Parathyroid adenoma (tissue), 2 donors: ENCODE results near the gene HTR1D.

Experiments used
- H2AFZ ChIP-seq: fragments of 300-600 bp; sonication (generic); one replicate; pipeline ENCODE4 v1.7.0; 2017; ENCODE audit warnings: antibody characterized with exemption, mild to moderate bottlenecking
- H3K27ac ChIP-seq: fragments of 300-600 bp; sonication (generic); one replicate; pipeline ENCODE4 v1.7.0; 2017
- H3K27me3 ChIP-seq: fragments of 300-600 bp; sonication (generic); one replicate; pipeline ENCODE4 v1.7.0; 2017; ENCODE audit warnings: low read length; ENCODE audit not compliant: control insufficient read depth, insufficient read depth
- H3K36me3 ChIP-seq: fragments of 300-600 bp; sonication (generic); one replicate; pipeline ENCODE4 v1.7.0; 2017; ENCODE audit warnings: low read length; ENCODE audit not compliant: control insufficient read depth, insufficient read depth
- H3K4me1 ChIP-seq: fragments of 300-600 bp; sonication (generic); one replicate; pipeline ENCODE4 v1.7.0; 2017; ENCODE audit warnings: control low read depth
- H3K4me2 ChIP-seq: fragments of 300-600 bp; sonication (generic); one replicate; pipeline ENCODE4 v1.7.0; 2017; ENCODE audit warnings: low read length
- H3K4me3 ChIP-seq: fragments of 300-600 bp; sonication (generic); one replicate; pipeline ENCODE4 v1.7.0; 2017; ENCODE audit warnings: low read depth, low read length
- H3K79me2 ChIP-seq: fragments of 300-600 bp; sonication (generic); one replicate; pipeline ENCODE4 v1.7.0; 2017; ENCODE audit warnings: control low read depth
- H3K9ac ChIP-seq: fragments of 300-600 bp; sonication (generic); one replicate; pipeline ENCODE4 v1.7.0; 2017; ENCODE audit warnings: mild to moderate bottlenecking
- H3K9me3 ChIP-seq: fragments of 300-600 bp; sonication (generic); one replicate; pipeline ENCODE4 v1.7.0; 2017; ENCODE audit warnings: low read length; ENCODE audit not compliant: control insufficient read depth
- CTCF ChIP-seq: fragments of 300-600 bp; sonication (generic); IDR thresholded peaks from one replicate; pipeline ENCODE4 v1.7.0; 2017; ENCODE audit warnings: antibody characterized with exemption, mild to moderate bottlenecking
- donor health status: primary hyperparathyroidism.

HTR1D gene

GRCh38 chr1:23221107-23221506, 3.8 kb upstream of the HTR1D start:
- no peak overlapping the region for H3K4me2 ChIP-seq
- H2AFZ ChIP-seq: no peak overlapping the region
- no peaks in the 10 kb centered on the region for H3K79me2 ChIP-seq
- H3K9ac ChIP-seq: no peak overlapping the region
- H3K27ac ChIP-seq: no peak overlapping the region
- no peak for TF ChIP-seq CTCF
- H3K36me3 ChIP-seq: no peaks in the 10 kb centered on the region
- no peaks in the 10 kb centered on the region for H3K27me3 ChIP-seq
- no peaks in the 10 kb centered on the region for H3K4me1 ChIP-seq
- H3K4me3 ChIP-seq: no peak overlapping the region
- H3K9me3 ChIP-seq: no peaks in the 10 kb centered on the region

GRCh38 chr1:23216771-23217420, 406 bp downstream of the HTR1D start:
- H2AFZ ChIP-seq: no peak overlapping the region
- no peak for TF ChIP-seq CTCF
- no peaks in the 10 kb centered on the region for H3K79me2 ChIP-seq
- no peak overlapping the region for H3K27ac ChIP-seq
- no peaks in the 10 kb centered on the region for H3K4me1 ChIP-seq
- H3K36me3 ChIP-seq: no peaks in the 10 kb centered on the region
- no peaks in the 10 kb centered on the region for H3K27me3 ChIP-seq
- H3K9ac ChIP-seq: no peak overlapping the region
- no peak overlapping the region for H3K4me3 ChIP-seq
- H3K9me3 ChIP-seq: no peaks in the 10 kb centered on the region
- peak overlapping the region; percentile 73 for H3K4me2 ChIP-seq

- H3K4me2 ChIP-seq: no peak overlapping the region
- no peak overlapping the region for H3K4me3 ChIP-seq
- H3K9ac ChIP-seq: no peak overlapping the region
- no peaks in the 10 kb centered on the region for H3K4me1 ChIP-seq
- H3K9me3 ChIP-seq: no peaks in the 10 kb centered on the region
- no peak for TF ChIP-seq CTCF
- H3K36me3 ChIP-seq: no peaks in the 10 kb centered on the region
- no peaks in the 10 kb centered on the region for H3K27me3 ChIP-seq
- no peak overlapping the region for H2AFZ ChIP-seq
- H3K27ac ChIP-seq: no peak overlapping the region
- H3K79me2 ChIP-seq: no peaks in the 10 kb centered on the region
Measured at GRCh38 chr1:23215751-23216449, 1.4 kb downstream of the HTR1D start.

- H3K9me3 ChIP-seq: no peaks in the 10 kb centered on the region
- no peak overlapping the region for H2AFZ ChIP-seq
- no peaks in the 10 kb centered on the region for H3K36me3 ChIP-seq
- H3K27ac ChIP-seq: no peak overlapping the region
- H3K27me3 ChIP-seq: no peaks in the 10 kb centered on the region
- no peaks in the 10 kb centered on the region for H3K4me1 ChIP-seq
- no peak for TF ChIP-seq CTCF
- no peak overlapping the region for H3K9ac ChIP-seq
- H3K4me3 ChIP-seq: no peak overlapping the region
- no peaks in the 10 kb centered on the region for H3K79me2 ChIP-seq
- H3K4me2 ChIP-seq: no peak overlapping the region
Measured at GRCh38 chr1:23215291-23215690, 2.0 kb downstream of the HTR1D start.

GRCh38 chr1:23214640-23215039, 2.7 kb downstream of the HTR1D start:
- H3K4me1 ChIP-seq: no peaks in the 10 kb centered on the region
- no peak for TF ChIP-seq CTCF
- no peaks in the 10 kb centered on the region for H3K36me3 ChIP-seq
- H3K9ac ChIP-seq: no peak overlapping the region
- H2AFZ ChIP-seq: no peak overlapping the region
- no peaks in the 10 kb centered on the region for H3K79me2 ChIP-seq
- no peaks in the 10 kb centered on the region for H3K9me3 ChIP-seq
- no peak overlapping the region for H3K4me2 ChIP-seq
- no peak overlapping the region for H3K4me3 ChIP-seq
- H3K27ac ChIP-seq: no peak overlapping the region
- H3K27me3 ChIP-seq: no peaks in the 10 kb centered on the region
